OCI-LY7 (cell line): Measurements from ENCODE around the gene CAND2.

ENCODE experiments used
- CTCF ChIP-seq: fragments of 200-600 bp; sonication (generic); conservative IDR thresholded peaks from 2 replicates; pipeline ENCODE4 v1.5.1; 2014; ENCODE audit warnings: mild to moderate bottlenecking, antibody characterized with exemption, low read length, moderate library complexity, mixed read lengths
- EZH2phosphoT487 ChIP-seq: fragments of 200-600 bp; sonication (generic); IDR thresholded peaks from 2 replicates; pipeline ENCODE4 v1.6.1; 2018; ENCODE audit warnings: low read depth, borderline replicate concordance, mild to moderate bottlenecking, mixed run types, antibody characterized with exemption, low read length, moderate library complexity, mixed read lengths

DNA sequence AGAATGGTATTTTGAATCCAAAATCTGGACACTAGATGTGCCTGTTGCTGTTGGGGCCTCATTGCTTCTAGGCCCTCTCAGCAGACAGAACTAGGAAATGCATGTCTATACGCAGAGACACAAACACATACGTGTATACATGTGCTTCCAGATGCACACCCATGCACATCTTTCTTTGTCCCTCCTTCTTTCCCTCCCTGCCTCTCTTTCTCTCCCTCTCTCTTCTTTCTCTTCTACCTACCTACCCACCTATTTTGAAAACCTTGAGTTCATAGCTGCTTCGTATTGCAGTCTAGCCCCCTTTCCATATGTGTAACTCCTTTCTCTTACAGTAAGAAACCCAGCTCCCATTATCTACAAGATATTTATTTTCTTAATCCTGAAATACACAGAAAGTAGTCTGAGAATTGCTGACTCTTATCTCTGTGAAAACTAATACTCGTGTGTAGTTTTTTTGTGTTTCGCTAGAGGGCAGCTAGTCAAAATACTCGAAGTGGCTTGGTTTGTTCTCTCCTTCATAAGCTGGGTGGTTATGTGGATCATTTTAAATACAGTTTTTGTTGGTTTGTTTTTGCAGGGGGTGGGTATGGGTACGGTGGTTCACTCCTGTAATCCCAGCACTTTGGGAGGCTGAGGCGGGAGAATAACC lies 26.4 kb downstream of the CAND2 start:
- TF ChIP-seq CTCF: peak; percentile 67
- TF ChIP-seq EZH2phosphoT487: no peak
